Keratinocyte (primary cell): ENCODE measurements around the gene ERGIC1. TPM values are rescaled to one million over a fixed set of nuclear protein-coding genes. Genes with fewer than 3 reads are reported as not detected.

Source experiments
- DNase-seq: peaks from one replicate; pipeline ENCODE4 v3.0.0-alpha.2; 2011; ENCODE audit warnings: low read depth, missing footprints, low spot score
- FAIRE-seq: peaks from 2 replicates; lab custom pipeline; 2011; peaks lifted over from hg19 to GRCh38; lab: Jason Lieb, UNC
- H2AFZ ChIP-seq: 2 replicates; pipeline ENCODE4 v1.6.0; 2012; ENCODE audit warnings: low read length, control low read depth, inconsistent platforms; ENCODE audit not compliant: control insufficient read depth
- H3K27ac ChIP-seq: 2 replicates; pipeline ENCODE4 v1.5.1; 2011; ENCODE audit warnings: low read length; ENCODE audit not compliant: control insufficient read depth, insufficient read depth
- H3K27me3 ChIP-seq: 3 replicates; pipeline ENCODE4 v1.6.0; 2011; ENCODE audit warnings: low read length; ENCODE audit not compliant: control insufficient read depth, insufficient read depth; ENCODE audit errors: extremely low read depth
- H3K36me3 ChIP-seq, 2 experiments: 2 replicates in 1 of 2; 3 replicates in 1 of 2; pipeline ENCODE4 v1.5.1; 2011; ENCODE audit warnings: low read length in 2 of 2, mild to moderate bottlenecking in 1 of 2; ENCODE audit not compliant: control insufficient read depth in 2 of 2, insufficient read depth in 2 of 2; ENCODE audit errors: extremely low read depth in 1 of 2
- H3K4me1 ChIP-seq: 3 replicates; pipeline ENCODE4 v1.5.1; 2011; ENCODE audit warnings: low read length; ENCODE audit not compliant: control insufficient read depth, insufficient read depth; ENCODE audit errors: extremely low read depth
- H3K4me2 ChIP-seq: 3 replicates; pipeline ENCODE4 v1.6.0; 2011; ENCODE audit warnings: low read depth, low read length; ENCODE audit not compliant: control insufficient read depth, insufficient read depth; ENCODE audit errors: extremely low read depth
- H3K4me3 ChIP-seq, 3 experiments: fragments of 200-600 bp in 1 of 3; sonication (generic) in 1 of 3; 2 replicates in 2 of 3; 3 replicates in 1 of 3; pipeline ENCODE4 v1.5.1; 2011 to 2016; ENCODE audit warnings: low read length in 3 of 3, mild to moderate bottlenecking in 3 of 3, control low read depth in 2 of 3, inconsistent platforms in 1 of 3, low read depth in 1 of 3, mixed read lengths in 1 of 3, mixed run types in 1 of 3, moderate library complexity in 1 of 3; ENCODE audit not compliant: control insufficient read depth in 2 of 3, insufficient read depth in 2 of 3; ENCODE audit errors: extremely low read depth in 1 of 3
- H3K79me2 ChIP-seq: 2 replicates; pipeline ENCODE4 v1.6.0; 2012; ENCODE audit warnings: low read length; ENCODE audit not compliant: control insufficient read depth, insufficient read depth
- H3K9ac ChIP-seq: 3 replicates; pipeline ENCODE4 v1.6.0; 2011; ENCODE audit warnings: low read length; ENCODE audit not compliant: control insufficient read depth, insufficient read depth; ENCODE audit errors: extremely low read depth
- H3K9me1 ChIP-seq: 3 replicates; pipeline ENCODE4 v1.6.0; 2011; ENCODE audit warnings: low read length; ENCODE audit not compliant: control insufficient read depth, insufficient read depth; ENCODE audit errors: extremely low read depth
- H3K9me3 ChIP-seq: 2 replicates; pipeline ENCODE4 v1.5.1; 2012; ENCODE audit warnings: low read depth, low read length; ENCODE audit not compliant: control insufficient read depth
- H4K20me1 ChIP-seq: 3 replicates; pipeline ENCODE4 v1.6.0; 2011; ENCODE audit warnings: low read length; ENCODE audit not compliant: control insufficient read depth, insufficient read depth; ENCODE audit errors: extremely low read depth
- EZH2 ChIP-seq: IDR thresholded peaks from one replicate; pipeline ENCODE4 v1.6.1; 2012; ENCODE audit warnings: inconsistent platforms, mild to moderate bottlenecking, low read length, moderate library complexity
- dilution Hi-C: fragments of 300-500 bp; cut with MboI; formaldehyde crosslinking; loops from one replicate; pipeline ENCODE4 v1.7.0; 2020; ENCODE audit warnings: low sequenced_read_pairs; ENCODE audit not compliant: extremely low pct_ligation_motif_present
- polyA plus RNA-seq, 5 experiments: library from polyadenylated mRNA; depleted of rRNA in 3 of 5; stranded (reverse) in 3 of 5; stranded (forward) in 1 of 5; unstranded in 1 of 5; fragments of >200 nt; gene quantifications; 1 replicate in 1 of 5; 2 replicates in 3 of 5; 3 replicates in 1 of 5; pipeline versions ENCODE4 v1.2.1 to v1.2.3, GENCODE V29; 2011 to 2012; ENCODE audit warnings: missing spikeins in 2 of 5, low read depth in 1 of 5, low replicate concordance in 1 of 5
- TF ChIP-seq, protein P1 (sequence below), 3 experiments: IDR thresholded peaks in 1 of 3; conservative IDR thresholded peaks in 1 of 3; optimal IDR thresholded peaks in 1 of 3; 2 replicates in 2 of 3; 3 replicates in 1 of 3; pipeline versions ENCODE3 to v1.5.1; 2011; ENCODE audit warnings: low read length in 3 of 3, mild to moderate bottlenecking in 3 of 3, moderate library complexity in 2 of 3, control low read depth in 1 of 3, inconsistent platforms in 1 of 3; ENCODE audit not compliant: insufficient read depth in 2 of 3; ENCODE audit errors: extremely low read depth in 1 of 3

ERGIC1 gene
- polyA plus RNA-seq, 1 donor (not counting 4 experiments of a cell fraction or from before 2014, with no cell fraction given): 93.4 TPM

DNA sequence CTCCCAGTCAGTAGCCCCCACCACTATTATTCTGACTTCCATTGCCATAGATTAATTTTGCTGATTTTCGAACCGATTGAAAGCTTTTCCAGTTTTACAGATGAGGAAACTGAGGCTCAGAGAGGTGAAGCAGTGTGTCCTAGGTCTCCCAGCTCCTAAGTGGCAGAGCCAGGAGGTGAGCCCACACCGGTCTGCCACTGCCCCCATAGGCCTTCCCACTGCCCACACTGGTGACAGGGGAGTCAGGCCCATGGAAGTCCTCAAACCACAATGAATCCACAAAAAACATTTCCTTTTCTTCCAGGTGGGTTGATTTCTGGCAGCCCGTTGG lies 70.2 kb downstream of the ERGIC1 start:
- TF ChIP-seq, protein P1, sequence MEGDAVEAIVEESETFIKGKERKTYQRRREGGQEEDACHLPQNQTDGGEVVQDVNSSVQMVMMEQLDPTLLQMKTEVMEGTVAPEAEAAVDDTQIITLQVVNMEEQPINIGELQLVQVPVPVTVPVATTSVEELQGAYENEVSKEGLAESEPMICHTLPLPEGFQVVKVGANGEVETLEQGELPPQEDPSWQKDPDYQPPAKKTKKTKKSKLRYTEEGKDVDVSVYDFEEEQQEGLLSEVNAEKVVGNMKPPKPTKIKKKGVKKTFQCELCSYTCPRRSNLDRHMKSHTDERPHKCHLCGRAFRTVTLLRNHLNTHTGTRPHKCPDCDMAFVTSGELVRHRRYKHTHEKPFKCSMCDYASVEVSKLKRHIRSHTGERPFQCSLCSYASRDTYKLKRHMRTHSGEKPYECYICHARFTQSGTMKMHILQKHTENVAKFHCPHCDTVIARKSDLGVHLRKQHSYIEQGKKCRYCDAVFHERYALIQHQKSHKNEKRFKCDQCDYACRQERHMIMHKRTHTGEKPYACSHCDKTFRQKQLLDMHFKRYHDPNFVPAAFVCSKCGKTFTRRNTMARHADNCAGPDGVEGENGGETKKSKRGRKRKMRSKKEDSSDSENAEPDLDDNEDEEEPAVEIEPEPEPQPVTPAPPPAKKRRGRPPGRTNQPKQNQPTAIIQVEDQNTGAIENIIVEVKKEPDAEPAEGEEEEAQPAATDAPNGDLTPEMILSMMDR (optimal IDR thresholded peaks at IDR 0.05 in 1 of 3, IDR thresholded peaks at IDR 0.05 in 1 of 3, conservative IDR thresholded peaks at IDR 0.05 in 1 of 3; ENCODE audit: extremely low read depth in 1 of 3, insufficient read depth in 2 of 3, low read length in 3 of 3): no peak
- TF ChIP-seq EZH2: no peak
- FAIRE-seq (no peak), DNase-seq (no peak)
- Histone ChIP-seq H2AFZ (no peak overlapping the region), H3K4me2 (peak overlapping the region; percentile 66), H3K79me2 (no peaks in the 10 kb centered on the region), H3K9me3 (no peaks in the 10 kb centered on the region), H3K36me3 (peaks cover 5 to 12% of the 10 kb centered on the region in 2 experiments), H4K20me1 (no peaks in the 10 kb centered on the region), H3K27me3 (no peaks in the 10 kb centered on the region), H3K9ac (peak overlapping the region; percentile 97), H3K4me1 (peaks cover 62% of the 10 kb centered on the region), H3K9me1 (no peaks in the 10 kb centered on the region), H3K27ac (peak overlapping the region; percentile 100), H3K4me3 (peak overlapping the region in 1 of 3 experiments; percentile 11)
- dilution Hi-C loops: no loop called here

DNA sequence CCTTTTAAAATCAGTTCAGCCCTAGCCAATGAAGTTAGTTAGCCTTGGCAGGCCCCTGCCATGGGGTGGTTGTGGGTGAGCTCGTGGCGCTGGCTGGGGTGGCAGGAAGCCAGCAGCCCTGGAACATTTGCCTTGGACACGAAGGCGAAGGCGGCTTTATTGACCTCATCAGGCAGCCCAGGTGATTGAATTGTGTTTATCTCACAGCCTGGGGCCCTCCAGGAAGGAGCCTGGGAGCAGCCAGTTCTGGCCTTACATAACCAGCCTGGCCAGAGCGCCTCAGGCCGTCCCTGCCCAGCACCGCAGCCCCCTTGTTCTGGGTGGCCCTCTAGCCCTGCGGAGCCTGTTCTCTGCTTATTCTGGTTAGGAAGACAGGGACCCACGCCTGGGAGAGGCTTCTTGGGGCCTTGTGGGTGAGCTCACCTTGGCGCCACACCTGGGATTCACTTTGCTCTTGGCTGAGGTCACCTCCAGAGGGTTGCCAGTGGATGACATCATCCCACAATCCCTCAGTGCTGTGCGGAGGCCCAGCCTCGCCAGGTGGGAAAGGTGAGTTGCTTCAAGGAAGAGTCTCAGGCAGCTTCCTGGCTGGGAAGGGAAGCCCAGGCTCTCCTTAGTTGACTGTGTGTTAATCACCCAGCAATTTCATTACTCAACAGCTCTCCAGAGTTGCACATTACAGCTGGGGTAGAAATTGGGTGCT lies 70.7 kb downstream of the ERGIC1 start:
- no peak overlapping the region for H3K4me3 ChIP-seq
- dilution Hi-C loops: no loop called here
- no peaks in the 10 kb centered on the region for H3K9me1 ChIP-seq
- peaks cover 7 to 14% of the 10 kb centered on the region in 2 experiments for H3K36me3 ChIP-seq
- H3K79me2 ChIP-seq: no peaks in the 10 kb centered on the region
- H4K20me1 ChIP-seq: no peaks in the 10 kb centered on the region
- H3K27me3 ChIP-seq: no peaks in the 10 kb centered on the region
- FAIRE-seq (peak; percentile 100), DNase-seq (peak; percentile 100)
- H2AFZ ChIP-seq: peak overlapping the region; percentile 40
- peak overlapping the region; percentile 97 for H3K9ac ChIP-seq
- peaks cover 57% of the 10 kb centered on the region for H3K4me1 ChIP-seq
- peak overlapping the region; percentile 100 for H3K27ac ChIP-seq
- H3K4me2 ChIP-seq: peak overlapping the region; percentile 66
- H3K9me3 ChIP-seq: no peaks in the 10 kb centered on the region
- no peak for TF ChIP-seq EZH2
- TF ChIP-seq, protein P1 (optimal IDR thresholded peaks at IDR 0.05 in 1 of 3, IDR thresholded peaks at IDR 0.05 in 1 of 3, conservative IDR thresholded peaks at IDR 0.05 in 1 of 3; ENCODE audit: extremely low read depth in 1 of 3, insufficient read depth in 2 of 3, low read length in 3 of 3): no peak
